ENCODE data around the gene CAMKK2. TPM values are rescaled to one million over a fixed set of nuclear protein-coding genes. Genes with fewer than 3 reads are reported as not detected.
"Not testable (repeated sequence)": the region's sequence is repeated elsewhere in the genome, so short reads cannot be mapped to it uniquely, and the experiment has no call there.

The CAMKK2 gene
- total RNA-seq, 4 donors from 2014 or later: 34.1 to 38.4 (median 36.3) TPM

DNA sequence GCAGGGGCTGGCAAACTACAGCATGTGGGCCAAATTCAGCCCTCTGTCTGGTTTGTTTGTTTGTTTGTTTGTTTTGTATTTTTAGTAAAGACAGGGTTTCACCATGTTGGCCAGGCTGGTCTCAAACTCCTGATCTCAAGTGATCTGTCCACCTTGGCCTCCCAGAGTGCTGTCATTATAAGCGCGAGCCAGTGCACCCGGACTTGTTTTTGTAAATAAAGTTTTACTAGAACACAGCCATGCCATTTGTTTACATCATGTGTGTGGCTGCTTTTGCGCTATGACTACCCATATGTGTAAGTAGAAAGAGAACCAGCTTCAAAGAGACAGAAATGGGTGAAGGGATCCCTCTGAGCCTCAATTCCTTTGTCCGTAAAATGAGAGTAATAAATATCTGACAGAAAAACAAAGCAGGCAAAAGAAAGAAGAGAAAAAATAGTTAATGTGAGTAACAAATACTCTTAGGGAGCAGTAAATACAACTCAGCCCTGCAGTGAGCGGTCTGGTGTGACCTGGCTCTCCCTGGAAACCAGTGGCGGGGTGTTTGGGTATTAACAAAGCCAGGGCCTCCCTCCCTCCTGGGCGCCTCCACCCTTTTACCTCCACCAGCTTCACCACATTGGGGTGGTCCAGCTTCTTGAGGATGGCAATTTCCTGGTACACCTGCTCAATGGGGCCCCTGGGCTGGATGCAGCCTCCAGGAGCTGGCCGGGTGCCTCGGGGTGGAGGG is 33.1 kb downstream of the CAMKK2 start:
- DNase-seq: no peak
- H3K9me3 ChIP-seq: no peaks in the 10 kb centered on the region
- no peak overlapping the region for H3K27ac ChIP-seq
- H3K36me3 ChIP-seq: peaks cover 24 to 27% of the 10 kb centered on the region in 2 donors
- 95 to 96% methylated on average over 10 of the region's 10 CpGs for WGBS, 2 donors
- no peaks in the 10 kb centered on the region for H3K27me3 ChIP-seq
- H3K4me1 ChIP-seq: no peaks in the 10 kb centered on the region
- no peak overlapping the region for H3K4me3 ChIP-seq (replicated peaks in 1 of 3)
- intact Hi-C loops (cut with DNase I): no loop called here
- TF ChIP-seq POLR2A (IDR thresholded peaks at IDR 0.05): no peak
- TF ChIP-seq, protein P1, sequence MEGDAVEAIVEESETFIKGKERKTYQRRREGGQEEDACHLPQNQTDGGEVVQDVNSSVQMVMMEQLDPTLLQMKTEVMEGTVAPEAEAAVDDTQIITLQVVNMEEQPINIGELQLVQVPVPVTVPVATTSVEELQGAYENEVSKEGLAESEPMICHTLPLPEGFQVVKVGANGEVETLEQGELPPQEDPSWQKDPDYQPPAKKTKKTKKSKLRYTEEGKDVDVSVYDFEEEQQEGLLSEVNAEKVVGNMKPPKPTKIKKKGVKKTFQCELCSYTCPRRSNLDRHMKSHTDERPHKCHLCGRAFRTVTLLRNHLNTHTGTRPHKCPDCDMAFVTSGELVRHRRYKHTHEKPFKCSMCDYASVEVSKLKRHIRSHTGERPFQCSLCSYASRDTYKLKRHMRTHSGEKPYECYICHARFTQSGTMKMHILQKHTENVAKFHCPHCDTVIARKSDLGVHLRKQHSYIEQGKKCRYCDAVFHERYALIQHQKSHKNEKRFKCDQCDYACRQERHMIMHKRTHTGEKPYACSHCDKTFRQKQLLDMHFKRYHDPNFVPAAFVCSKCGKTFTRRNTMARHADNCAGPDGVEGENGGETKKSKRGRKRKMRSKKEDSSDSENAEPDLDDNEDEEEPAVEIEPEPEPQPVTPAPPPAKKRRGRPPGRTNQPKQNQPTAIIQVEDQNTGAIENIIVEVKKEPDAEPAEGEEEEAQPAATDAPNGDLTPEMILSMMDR (IDR thresholded peaks at IDR 0.05): no peak

DNA sequence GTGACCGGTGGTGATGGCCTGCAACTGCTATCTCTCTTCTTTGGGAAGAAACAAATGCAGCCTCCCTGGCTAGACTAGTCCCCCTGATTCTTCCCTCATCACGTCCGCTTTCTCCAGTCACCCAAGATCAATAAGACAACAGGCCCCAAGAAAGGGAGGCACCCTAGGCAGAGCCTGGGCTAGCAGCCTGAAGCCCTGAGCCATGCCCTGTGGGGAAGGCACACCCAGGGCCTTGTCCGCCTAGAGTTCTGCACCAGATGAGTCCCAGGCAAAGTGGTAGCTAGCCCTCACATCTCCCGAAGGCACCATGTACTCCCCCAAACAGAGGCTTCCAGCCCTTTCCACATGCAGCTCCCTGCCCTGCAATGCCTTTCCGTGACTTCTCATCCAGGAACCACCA is 35.1 kb downstream of the CAMKK2 start:
- DNase-seq: no peak
- TF ChIP-seq, protein P1 (IDR thresholded peaks at IDR 0.05): no peak
- no peak for TF ChIP-seq POLR2A (IDR thresholded peaks at IDR 0.05)
- Histone ChIP-seq H3K27ac (no peak overlapping the region), H3K4me1 (no peaks in the 10 kb centered on the region), H3K27me3 (no peaks in the 10 kb centered on the region), H3K36me3 (peaks cover 22 to 26% of the 10 kb centered on the region in 2 donors), H3K4me3 (replicated peaks in 1 of 3) (no peak overlapping the region), H3K9me3 (no peaks in the 10 kb centered on the region)
- 91 to 97% methylated on average over 6 of the region's 6 CpGs for WGBS, 2 donors
- intact Hi-C loops (cut with DNase I): no loop called here

DNA sequence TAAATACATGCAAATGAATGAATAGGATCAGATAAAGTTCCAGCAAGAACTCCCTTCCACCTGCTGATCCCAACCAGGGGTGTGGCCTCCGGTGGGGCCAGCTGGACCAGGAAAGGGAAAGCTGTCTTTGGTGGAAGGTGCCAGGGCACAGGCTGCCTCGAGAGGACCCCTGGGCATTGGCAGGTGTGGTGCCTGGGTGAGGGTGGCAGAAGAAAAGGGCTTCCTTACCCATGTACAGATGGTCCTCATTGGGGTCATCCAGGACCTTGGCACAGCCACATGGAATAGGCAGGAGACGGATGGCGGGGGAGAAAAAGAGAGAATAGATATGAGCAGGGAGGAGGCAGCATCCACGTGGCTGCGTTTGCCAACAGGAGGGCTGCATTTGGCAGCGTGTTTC is 36.4 kb downstream of the CAMKK2 start:
- 93% methylated on average over 7 of the region's 7 CpGs for WGBS, 2 donors
- H3K36me3 ChIP-seq: peaks cover 22 to 24% of the 10 kb centered on the region in 2 donors
- no peak overlapping the region for H3K4me3 ChIP-seq (replicated peaks in 1 of 3)
- no peaks in the 10 kb centered on the region for H3K27me3 ChIP-seq
- TF ChIP-seq POLR2A (IDR thresholded peaks at IDR 0.05): no peak
- H3K9me3 ChIP-seq: no peaks in the 10 kb centered on the region
- no peaks in the 10 kb centered on the region for H3K4me1 ChIP-seq
- DNase-seq: no peak
- no peak overlapping the region for H3K27ac ChIP-seq
- intact Hi-C loops (cut with DNase I): no loop called here

DNA sequence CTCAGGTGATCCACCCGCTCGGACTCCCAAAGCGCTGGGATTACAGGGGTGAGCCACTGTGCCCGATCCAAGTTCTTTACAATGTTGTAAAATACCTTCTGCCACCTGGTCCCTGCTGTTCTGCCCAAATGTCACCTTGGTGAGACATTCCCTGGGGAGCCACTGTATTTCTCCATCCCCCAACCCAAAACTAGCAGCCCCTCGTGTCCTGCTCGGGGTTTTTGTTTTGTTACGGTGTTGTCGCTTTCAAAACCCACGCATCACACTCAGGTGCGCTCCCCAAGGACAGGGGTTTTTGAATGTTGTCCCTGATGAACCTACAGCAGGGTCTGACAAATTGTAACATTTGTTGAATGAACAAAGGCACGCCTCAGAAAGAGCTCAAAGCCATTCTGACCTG is 37.4 kb downstream of the CAMKK2 start:
- WGBS, 2 donors: 97 to 98% methylated on average over 11 of the region's 11 CpGs
- no peak for DNase-seq
- TF ChIP-seq, protein P1 (IDR thresholded peaks at IDR 0.05): no peak
- TF ChIP-seq POLR2A (IDR thresholded peaks at IDR 0.05): no peak
- H3K27me3 ChIP-seq: no peaks in the 10 kb centered on the region
- no peaks in the 10 kb centered on the region for H3K4me1 ChIP-seq
- no peak overlapping the region for H3K27ac ChIP-seq
- H3K36me3 ChIP-seq: peaks cover 24 to 29% of the 10 kb centered on the region in 2 donors
- H3K4me3 ChIP-seq (replicated peaks in 1 of 3): no peak overlapping the region
- intact Hi-C loops (cut with DNase I): no loop called here
- H3K9me3 ChIP-seq: no peaks in the 10 kb centered on the region

DNA sequence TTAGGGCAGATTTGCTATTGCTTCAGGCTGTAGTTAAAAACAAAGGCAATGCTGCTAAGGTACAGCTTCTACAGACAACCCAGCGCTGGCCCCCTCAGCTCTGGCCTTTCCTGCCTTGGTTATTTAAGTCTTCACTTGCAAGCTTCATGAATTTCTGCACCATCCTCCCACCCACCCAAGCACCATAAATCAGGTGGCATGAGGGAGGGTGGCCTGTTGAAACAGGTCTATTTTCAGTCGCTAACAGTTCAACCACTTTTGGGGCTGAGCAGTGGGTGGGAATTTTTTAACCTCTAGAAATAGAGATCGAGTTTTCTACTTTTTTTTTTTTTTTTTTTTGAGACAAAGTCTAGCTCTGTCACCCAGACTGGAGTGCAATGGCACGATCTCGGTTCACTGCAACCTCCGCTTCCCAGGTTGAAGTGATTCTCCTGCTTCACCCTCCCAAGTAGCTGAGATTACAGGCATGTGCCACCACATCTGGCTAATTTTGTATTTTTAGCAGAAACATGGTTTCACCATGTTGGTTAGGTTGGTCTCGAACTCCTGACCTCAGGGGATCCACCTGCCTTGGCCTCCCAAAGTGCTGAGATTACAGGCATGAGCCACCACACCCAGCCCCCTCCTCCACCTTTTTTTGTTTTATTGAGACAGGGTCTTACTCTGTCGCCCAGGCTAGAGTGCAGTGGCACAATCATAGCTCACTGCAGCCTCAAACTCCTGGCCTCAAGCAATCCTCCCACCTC is 38.6 kb downstream of the CAMKK2 start:
- intact Hi-C loops (cut with DNase I); DNase-seq; H3K9me3 ChIP-seq; H3K4me1 ChIP-seq; H3K4me3 ChIP-seq (replicated peaks in 1 of 3); H3K27ac ChIP-seq; H3K27me3 ChIP-seq: not testable (repeated sequence)
- peaks cover 25 to 29% of the 10 kb centered on the region in 2 donors for H3K36me3 ChIP-seq
- WGBS, 2 donors: 94 to 95% methylated on average over 8 of the region's 8 CpGs

DNA sequence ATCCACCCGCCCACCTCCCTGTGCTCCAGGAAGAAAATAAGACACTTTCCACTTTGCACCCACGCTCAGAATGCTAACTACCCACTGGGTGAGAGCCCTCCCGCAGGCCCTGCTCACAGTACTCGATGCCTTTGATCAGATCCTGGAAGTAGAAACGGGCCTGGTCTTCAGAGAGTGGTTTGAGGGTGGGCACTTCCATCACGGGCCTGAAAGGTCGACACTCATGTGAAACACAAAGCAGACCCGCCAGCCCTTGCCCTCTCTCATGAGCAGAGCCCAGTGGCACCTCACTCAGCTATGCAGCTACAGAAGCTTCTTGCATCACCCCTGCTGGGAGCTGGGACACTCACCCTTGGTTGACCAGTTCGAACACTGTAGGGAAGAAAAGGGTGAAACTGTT is 41.1 kb downstream of the CAMKK2 start:
- no peak for TF ChIP-seq POLR2A (IDR thresholded peaks at IDR 0.05)
- TF ChIP-seq, protein P1 (IDR thresholded peaks at IDR 0.05): no peak
- Histone ChIP-seq H3K4me1 (no peaks in the 10 kb centered on the region), H3K27me3 (no peaks in the 10 kb centered on the region), H3K4me3 (replicated peaks in 1 of 3) (no peak overlapping the region), H3K36me3 (peaks cover 36 to 43% of the 10 kb centered on the region in 2 donors), H3K27ac (no peak overlapping the region), H3K9me3 (no peaks in the 10 kb centered on the region)
- intact Hi-C loops (cut with DNase I): no loop called here
- DNase-seq: no peak
- 90 to 94% methylated on average over 9 of the region's 9 CpGs for WGBS, 2 donors

Measured in thyroid gland (tissue), 4 donors.